ENCODE results near the gene ZNF816.
A peak's percentile ranks its signal among the peaks of the same experiment; 100 is the strongest.
"Not testable (repeated sequence)": the region's sequence is repeated elsewhere in the genome, so short reads cannot be mapped to it uniquely, and the experiment has no call there.

ZNF816 gene

DNA sequence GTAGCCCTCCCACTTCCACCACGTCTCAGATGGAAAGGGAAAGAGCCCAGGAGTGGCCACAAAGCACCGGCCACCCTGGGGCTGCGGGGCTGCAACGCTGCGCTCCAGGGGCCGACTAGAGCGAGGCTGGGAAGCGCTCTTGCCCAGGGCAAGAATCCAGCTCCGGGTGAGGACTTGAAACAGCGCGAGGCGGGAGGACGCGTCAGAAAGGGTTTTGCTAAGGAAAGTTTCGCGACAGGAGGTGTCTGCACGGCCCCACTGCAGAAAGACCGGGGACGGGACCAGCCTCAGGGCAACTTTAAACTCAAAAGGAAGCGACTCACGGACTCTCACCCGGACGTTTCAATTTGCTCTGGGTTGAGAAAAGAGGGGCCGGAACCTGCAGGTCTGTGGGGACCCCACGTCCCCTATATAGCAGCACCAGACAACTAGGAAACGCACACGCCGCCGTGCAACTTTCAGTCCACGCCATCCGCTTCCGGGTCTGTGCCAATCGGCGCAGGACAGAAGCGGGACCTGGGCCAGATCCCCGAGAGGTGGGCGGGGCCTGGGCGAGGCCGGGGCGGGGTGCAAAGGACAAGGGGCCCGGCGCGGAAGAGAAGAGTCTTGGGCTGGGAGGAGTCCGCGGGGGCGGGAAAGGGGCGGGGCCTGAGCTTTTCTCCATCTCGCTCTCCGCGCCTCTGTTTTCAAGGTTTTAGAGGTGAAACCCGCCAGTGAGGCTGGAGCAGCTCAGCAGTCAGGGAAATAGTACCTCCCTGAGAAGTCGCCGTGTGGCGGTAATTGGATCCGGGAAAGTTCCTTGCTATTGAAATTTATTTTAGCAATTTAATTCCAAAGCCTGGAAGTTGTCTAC, at the start of gene ZNF816:
TSS of gene ZNF816 (minus strand) at position 488 of the 853 bp plus-strand sequence. CDS start 6,792 bp downstream, outside the sequence.
- DNase-seq: peak; percentile 97 to 99

- DNase-seq: no peak
Measured at GRCh38 chr19:53012006-53012405, 49.3 kb upstream of the ZNF816 start.

DNA sequence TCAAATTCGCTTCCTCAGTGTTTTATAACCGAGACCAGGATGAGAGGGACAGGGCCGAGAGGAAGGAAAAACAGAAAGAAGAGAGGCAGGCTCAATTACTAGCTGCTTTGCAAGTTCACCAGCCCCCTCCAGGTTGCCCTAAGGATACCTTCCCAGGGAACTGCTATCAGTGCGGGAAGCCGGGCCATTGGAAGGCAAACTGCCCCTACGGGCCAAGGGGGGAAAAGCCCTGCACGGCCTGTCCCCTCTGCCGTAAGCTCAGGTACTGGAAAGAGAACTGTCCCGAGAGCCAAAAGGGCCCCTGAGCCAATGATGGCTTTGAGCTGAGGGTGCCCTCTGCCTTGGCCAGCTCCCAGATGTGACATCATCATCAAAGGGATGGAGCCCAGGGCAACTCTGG, 47.8 kb upstream of the ZNF816 start:
- DNase-seq: no peak

- no peak for DNase-seq
Measured at GRCh38 chr19:53008061-53008778, 45.5 kb upstream of the ZNF816 start.

- no peak for DNase-seq
Measured at GRCh38 chr19:53007606-53008005, 44.9 kb upstream of the ZNF816 start.

- no peak for DNase-seq
Measured at GRCh38 chr19:53007200-53007599, 44.5 kb upstream of the ZNF816 start.

GRCh38 chr19:53004242-53004641, 41.6 kb upstream of the ZNF816 start:
- no peak for DNase-seq

GRCh38 chr19:53002479-53002878, 39.8 kb upstream of the ZNF816 start:
- no peak for DNase-seq

- no peak for DNase-seq
Measured at GRCh38 chr19:52997975-52998374, 35.3 kb upstream of the ZNF816 start.

DNA sequence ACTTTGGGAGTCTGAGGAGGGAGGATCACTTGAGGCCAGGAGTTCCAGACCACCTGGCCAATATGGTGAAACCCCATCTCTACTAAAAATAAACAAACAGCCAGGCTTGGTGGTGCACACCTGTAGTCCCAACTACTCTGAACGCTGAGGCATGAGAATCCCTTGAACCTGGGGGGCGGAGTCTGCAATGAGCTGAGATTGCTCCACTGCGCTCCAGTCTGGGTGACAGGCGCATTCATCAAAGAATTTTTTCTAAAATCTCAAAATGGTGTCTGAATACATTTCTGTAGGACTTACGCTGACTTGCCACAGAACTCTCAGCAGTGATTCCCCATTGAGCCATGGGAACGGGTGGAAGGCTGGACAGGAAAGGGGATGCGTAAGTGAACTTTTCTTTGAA, 33.0 kb upstream of the ZNF816 start:
- DNase-seq: no peak

- peak; percentile 74 to 80 for DNase-seq
Measured at GRCh38 chr19:52993342-52994178, 30.9 kb upstream of the ZNF816 start.

DNA sequence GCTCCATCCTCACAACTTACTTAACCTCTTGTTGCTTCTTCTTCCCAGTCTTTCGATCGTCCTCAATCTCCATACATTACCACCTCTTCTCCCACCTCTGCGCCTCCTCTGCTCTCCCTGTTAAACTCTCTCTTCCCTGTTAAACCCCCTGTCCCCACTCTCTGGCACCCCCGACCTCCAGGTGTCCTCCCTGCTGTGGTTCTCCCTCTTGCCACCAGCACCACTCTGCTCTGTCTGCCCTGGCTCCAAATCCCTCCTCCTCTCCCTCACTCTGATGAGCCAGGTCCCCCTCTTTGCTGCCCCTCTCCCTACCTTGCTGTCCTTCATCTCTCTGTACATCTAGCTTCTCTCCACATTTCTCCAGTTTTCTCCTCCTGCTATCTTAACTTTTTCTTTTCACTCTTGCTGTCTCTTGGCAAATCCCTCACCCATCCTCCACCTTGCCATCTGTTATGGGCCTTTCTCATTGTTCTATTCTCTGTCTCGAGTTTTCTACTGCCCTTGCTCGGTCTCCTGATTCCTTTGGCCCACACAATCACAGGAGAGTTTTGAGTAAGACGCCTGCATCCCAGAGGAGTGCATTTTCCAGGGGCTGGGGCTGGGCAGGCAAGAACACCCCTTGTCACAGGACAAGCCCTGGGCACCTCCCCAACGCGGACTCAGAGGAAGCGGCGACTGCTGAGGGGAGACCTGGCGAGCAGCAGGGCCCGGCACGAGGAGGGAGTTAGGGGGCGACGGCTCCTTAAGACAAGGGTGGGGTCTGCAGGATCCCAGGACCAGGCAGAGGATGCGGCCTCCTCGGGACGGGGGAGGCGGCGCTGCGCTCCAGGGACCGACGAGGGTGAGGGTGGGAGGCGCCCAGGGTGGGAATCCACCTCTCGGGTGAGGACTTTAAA, 29.7 kb upstream of the ZNF816 start:
- no peak for DNase-seq

DNA sequence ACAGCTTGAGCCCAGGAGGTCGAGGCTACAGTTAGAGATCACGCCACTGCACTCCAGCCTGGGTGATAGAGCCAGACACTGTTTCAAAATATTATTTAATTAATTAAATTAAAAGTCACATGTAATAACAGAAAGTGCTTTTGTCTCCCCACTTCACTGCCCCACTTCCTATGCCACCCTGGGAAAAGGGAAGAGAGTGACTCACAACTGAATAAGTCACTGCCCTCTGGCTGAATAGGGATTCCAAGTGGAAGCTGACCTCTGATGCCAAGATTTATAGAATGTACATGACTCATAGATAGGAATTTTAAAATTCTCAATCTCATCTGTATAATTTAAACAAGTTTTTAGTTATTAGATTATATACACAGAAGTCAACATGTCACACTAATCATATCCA, 28.8 kb upstream of the ZNF816 start:
- DNase-seq: no peak

GRCh38 chr19:52990759-52991418, 28.2 kb upstream of the ZNF816 start:
- no peak for DNase-seq

DNA sequence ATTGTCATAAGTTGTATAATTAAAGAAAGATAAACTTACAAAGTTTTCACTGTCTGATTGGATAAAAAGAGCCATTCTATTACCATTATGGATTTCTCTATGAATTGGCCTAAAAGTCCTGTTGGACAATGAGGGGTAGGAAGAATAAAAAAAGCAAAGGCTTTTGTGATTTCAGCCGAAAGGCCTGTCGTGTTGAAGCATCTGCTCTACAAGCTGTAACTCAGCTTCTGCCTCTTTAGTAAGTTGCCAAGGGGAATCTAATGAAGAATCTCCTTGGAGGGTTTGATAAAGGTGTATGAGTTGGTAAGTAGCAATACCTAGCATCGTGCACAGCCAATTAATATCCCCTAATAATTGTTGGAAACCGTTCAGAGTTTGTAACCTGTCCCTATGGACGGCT, 25.8 kb upstream of the ZNF816 start:
- no peak for DNase-seq

DNA sequence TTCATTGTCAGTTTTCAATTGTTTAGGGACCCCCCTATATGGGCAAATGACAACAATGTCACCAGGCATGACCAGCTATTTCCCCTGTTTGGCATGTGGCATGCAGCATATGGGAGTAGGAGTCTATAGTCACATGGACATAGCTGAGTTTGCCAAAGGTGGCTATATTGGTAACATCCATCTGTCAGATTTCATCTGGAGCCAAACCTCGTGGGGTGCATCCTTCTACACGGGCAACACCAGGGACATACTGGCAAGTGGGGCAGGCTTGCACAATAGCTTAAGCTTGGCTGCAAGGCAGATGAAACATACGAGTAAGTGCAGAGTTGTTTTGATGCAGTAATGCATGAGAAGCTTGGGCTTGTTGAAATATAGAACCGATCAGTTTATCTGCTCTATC, 24.5 kb upstream of the ZNF816 start:
- DNase-seq: no peak

GRCh38 chr19:52983167-52983566, 20.5 kb upstream of the ZNF816 start:
- not testable (repeated sequence) for DNase-seq

DNA sequence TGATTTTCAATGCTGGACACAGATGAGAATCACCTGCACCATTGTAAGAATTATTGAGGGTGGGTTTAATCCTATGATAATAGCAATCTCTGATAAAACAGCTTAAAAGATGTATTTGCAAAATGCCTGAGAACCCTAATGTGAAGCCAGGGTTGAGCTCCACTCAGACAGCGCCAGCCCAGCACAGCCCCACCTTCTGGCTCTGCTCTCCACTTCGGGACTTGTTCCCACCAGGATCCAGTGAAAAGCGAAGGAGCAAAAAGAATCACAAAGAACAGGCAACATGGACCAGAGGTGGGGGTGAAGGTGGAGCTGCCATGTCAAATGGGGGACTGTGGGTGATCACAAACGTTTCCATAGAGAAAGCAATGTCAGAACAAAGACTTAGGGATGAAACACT, 18.6 kb upstream of the ZNF816 start:
- no peak for DNase-seq

GRCh38 chr19:52967772-52968171, 5.1 kb upstream of the ZNF816 start:
- DNase-seq: no peak

- peak in 1 of 2 experiments; percentile 2 for DNase-seq
Measured at GRCh38 chr19:52963247-52963618, 552 bp upstream of the ZNF816 start.

DNA sequence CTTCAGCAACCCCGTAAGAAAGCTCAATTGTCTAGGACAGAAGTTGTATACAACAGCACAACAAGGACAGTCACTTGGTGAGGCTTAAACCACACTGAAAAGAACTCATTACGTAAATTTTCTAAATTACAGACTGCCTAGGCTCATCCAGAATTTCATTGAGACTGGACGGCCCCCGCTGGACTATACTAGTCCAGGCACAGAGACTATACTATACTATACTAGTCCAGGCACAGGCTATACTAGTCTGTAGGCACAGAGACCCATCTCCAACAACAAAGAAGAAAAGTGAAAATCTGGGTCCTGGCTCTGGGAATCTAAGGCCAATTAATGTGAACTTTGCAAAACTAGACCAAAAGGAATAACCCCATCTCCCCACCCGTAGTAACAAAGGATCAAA, 700 bp downstream of the ZNF816 start:
- no peak for DNase-seq
